Measurements from ENCODE around the gene PDE4D.

DNA sequence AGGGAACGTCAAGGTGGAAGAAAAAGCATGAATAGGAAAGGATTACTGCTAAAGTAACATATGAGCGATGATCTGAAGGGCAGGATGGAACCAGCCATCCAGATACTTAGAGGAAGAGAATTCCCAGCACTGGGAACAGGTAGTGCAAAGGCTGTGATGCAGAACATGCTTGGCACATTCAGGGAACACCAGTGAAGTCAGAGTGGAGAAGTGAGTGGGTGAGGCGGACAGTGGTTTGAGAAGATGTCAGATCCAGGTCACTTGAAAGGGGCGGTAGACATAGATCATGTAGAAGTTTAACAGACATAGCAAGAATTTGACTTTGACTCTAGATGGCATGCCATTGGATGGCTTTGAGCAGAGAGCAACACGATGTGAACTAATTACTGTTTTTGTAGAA, 374.2 kb downstream of the PDE4D start:
- TF ChIP-seq, protein P1, sequence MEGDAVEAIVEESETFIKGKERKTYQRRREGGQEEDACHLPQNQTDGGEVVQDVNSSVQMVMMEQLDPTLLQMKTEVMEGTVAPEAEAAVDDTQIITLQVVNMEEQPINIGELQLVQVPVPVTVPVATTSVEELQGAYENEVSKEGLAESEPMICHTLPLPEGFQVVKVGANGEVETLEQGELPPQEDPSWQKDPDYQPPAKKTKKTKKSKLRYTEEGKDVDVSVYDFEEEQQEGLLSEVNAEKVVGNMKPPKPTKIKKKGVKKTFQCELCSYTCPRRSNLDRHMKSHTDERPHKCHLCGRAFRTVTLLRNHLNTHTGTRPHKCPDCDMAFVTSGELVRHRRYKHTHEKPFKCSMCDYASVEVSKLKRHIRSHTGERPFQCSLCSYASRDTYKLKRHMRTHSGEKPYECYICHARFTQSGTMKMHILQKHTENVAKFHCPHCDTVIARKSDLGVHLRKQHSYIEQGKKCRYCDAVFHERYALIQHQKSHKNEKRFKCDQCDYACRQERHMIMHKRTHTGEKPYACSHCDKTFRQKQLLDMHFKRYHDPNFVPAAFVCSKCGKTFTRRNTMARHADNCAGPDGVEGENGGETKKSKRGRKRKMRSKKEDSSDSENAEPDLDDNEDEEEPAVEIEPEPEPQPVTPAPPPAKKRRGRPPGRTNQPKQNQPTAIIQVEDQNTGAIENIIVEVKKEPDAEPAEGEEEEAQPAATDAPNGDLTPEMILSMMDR (conservative IDR thresholded peaks at IDR 0.05; ENCODE audit: low read depth, low read length): no peak
- no peak for TF ChIP-seq EZH2phosphoT487 (IDR thresholded peaks at IDR 0.05; ENCODE audit: borderline replicate concordance, low read length)
